Airway epithelial cell (primary cell): ENCODE measurements around the gene COX8A. TPM values are rescaled to one million over a fixed set of nuclear protein-coding genes. Genes with fewer than 3 reads are reported as not detected.

Experiments
- total RNA-seq: library from RNA; depleted of rRNA; stranded (reverse); fragments of >200 nt; gene quantifications from 2 replicates; pipeline ENCODE4 v1.2.3, GENCODE V29; 2015

The COX8A gene, protein sequence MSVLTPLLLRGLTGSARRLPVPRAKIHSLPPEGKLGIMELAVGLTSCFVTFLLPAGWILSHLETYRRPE
- total RNA-seq: 586 and 783 TPM in 2 replicates

DNA sequence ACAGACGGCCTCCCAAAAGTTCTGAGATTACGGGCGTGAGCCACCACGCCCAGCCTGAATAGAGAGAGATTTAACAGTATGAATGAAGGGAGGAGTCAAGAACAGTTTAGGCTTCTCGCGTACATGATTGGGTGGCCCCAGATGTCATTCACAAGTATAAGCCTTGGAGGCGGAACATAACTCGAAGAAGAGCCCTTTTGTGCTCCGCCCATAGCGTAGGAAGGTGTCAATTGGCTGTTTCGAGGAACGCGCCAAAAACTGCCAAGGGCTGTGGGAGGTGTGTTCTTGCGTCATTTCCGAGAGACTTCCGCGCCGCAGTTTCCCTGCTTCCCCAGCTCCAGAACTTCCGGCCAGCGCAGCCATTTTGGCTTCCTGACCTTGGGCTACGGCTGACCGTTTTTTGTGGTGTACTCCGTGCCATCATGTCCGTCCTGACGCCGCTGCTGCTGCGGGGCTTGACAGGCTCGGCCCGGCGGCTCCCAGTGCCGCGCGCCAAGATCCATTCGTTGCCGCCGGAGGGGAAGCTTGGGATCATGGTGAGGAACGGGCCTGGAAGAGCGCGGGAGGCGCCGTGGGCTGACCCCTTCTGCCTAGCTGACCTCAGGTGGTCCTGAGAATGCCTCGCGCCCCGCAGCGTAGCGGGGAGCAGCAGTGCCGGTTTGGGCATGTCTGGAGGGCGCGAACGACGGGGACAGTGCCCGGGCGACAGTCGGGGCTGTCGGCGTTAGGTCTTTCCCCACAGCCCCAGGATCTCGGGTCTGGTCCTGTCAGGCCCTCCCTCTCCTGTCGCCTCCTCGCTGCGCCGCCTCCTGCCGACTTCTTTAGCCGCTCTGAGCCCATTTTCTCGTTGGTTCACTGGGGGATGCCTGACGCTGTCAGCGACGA, at the start of gene COX8A:
Gene COX8A, plus strand, starts transcription at position 362 of the 885 bp plus-strand sequence. Its CDS starts 61 bp downstream, at position 423.

DNA sequence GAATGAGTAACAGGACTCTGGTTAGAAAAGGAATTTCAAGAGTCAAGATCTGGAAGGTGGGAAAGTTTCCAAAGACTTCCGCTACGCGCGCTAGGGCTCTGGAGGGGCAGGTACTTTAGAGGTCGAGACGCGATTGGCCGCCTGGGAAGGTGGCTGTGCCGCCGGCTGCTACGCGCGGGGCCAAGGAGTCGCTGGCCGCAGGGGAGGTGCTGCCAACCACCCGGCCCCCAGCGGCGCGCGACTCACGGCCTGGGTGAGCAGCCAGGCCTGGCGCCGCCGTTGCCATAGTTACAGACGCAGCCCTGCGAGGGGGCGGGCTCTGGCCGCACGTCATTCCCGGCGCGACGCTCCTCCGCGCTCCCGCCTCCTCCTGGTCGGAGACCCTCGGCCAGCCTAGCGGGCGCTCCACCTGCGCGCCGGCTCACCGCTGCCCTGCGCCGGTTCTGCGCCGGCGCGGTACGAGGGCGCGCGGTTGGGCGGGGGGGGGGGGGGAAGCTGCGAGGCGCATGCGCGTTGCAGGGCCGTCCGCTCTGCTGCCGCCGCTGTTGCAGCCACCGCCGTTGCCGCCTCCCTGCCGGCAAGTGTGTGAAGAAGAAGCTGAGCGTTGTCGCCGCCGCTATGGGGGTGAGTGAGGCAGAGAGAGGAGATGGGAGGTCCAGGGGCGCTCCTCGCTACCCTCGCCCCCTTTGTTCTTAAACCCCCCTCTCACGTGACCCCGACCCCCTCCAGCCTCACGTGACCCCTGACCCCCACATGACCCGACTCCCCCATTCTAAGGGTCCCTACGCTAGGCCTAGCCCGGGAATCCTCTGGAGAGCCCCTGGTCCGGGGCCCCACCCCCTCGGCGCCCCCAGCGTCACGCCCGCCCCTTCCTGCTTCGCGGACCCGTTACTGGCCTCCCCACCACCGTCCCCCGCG, 35.7 kb upstream of the COX8A start, which contains the start of gene NAA40:
Gene NAA40, plus strand, starts transcription at position 524 of the 918 bp plus-strand sequence. Its CDS starts 95 bp downstream, at position 619.

DNA sequence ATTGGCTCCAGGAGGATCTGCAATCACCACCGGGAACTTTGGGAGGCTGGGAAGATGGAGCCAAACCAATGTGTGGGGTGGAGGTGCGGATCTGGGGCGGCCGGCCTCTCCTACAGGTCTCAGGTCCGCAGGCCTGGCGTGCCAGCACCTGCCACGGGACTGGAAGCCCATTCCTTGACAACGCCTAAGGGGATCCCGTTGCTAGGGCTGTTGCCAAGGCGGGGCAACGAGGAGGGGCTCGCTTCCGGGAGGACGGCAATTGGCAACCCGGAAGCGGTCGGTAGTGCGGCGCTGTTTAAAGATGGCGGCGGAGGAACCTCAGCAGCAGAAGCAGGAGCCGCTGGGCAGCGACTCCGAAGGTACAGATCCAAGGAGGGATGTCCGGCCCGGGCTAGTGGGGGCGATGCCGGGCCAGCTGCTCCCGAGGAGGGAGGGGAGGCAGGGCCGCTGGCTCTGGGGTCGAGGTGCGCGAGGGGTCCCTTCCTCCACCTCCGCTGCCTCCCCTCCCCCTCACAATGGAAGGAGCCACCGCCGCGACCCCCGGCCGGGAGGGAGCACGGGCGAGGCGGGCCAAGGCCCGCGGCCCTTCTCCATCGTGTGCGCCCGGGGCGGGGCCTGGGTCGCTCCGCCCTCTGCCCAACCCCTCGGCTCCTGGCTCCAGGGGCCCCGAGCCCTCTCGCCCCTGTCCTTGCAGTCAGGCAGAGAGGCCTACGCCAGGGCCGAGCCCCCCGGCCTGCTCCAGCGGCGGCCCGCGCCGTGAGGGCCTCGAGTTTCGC, 11.9 kb downstream of the COX8A start, which contains the start of gene OTUB1:
Gene OTUB1, plus strand, starts transcription at position 283 of the 776 bp plus-strand sequence. Its CDS starts 19 bp downstream, at position 302.

Other genes with a start within 250 kb of the COX8A start
- gene ZFTA, start 205.8 kb upstream of the COX8A start, total RNA-seq: 7.3 and 7.6 TPM in 2 replicates
- gene SPINDOC, start 161.2 kb upstream of the COX8A start, total RNA-seq: 16.1 and 18.9 TPM in 2 replicates
- gene MARK2, start 135.5 kb upstream of the COX8A start, total RNA-seq: 50.6 and 53.7 TPM in 2 replicates
- gene RCOR2, start 57.5 kb upstream of the COX8A start, total RNA-seq: 2.0 and 2.3 TPM in 2 replicates
- 10.6 and 14.4 TPM in 2 replicates for gene NAA40, start 35.6 kb upstream of the COX8A start, total RNA-seq
- 108 and 161 TPM in 2 replicates for gene OTUB1, start 11.8 kb downstream of the COX8A start, total RNA-seq
- gene FLRT1, start 61.3 kb downstream of the COX8A start, total RNA-seq: not detected in 2 replicates
- 16.9 and 21.0 TPM in 2 replicates for gene MACROD1, start 191.5 kb downstream of the COX8A start, total RNA-seq
- gene STIP1, start 211.6 kb downstream of the COX8A start, total RNA-seq: 169 and 210 TPM in 2 replicates
- gene FERMT3, start 232.1 kb downstream of the COX8A start, total RNA-seq: 0.14 TPM in 2 replicates